Lower leg skin (tissue), 4 donors: Measurements from ENCODE around the gene MC1R. TPM values are rescaled to one million over a fixed set of nuclear protein-coding genes. Genes with fewer than 3 reads are reported as not detected.

ENCODE experiments used
- DNase-seq, 2 donors: peaks; one replicate each; pipeline ENCODE4 v3.0.0-alpha.2; 2019; ENCODE audit warnings: low spot score in 2 of 2
- H3K4me3 ChIP-seq: fragments of 200-600 bp; sonication (generic); 2 replicates; pipeline ENCODE4 v1.5.1; 2017; ENCODE audit warnings: mild to moderate bottlenecking, low read depth; ENCODE audit not compliant: poor library complexity, severe bottlenecking
- CTCF ChIP-seq, 3 donors: fragments of 450-650 bp; IDR thresholded peaks; one replicate each; pipeline ENCODE4 v1.5.1; 2016; ENCODE audit warnings: antibody characterized with exemption in 3 of 3, mild to moderate bottlenecking in 3 of 3, moderate library complexity in 2 of 3
- POLR2A ChIP-seq, 2 donors: fragments of 450-650 bp; IDR thresholded peaks; one replicate each; pipeline ENCODE4 v1.6.1; 2016 to 2017; ENCODE audit warnings: antibody characterized with exemption in 2 of 2, mild to moderate bottlenecking in 1 of 2, moderate library complexity in 1 of 2
- WGBS, 2 donors: methylation state at CpG; one replicate each; pipeline ENCODE4 v1.1.5; 2018; 5-methylcytosine and 5-hydroxymethylcytosine counted together
- intact Hi-C: fragments of 100-400 bp; cut with DNase I; formaldehyde crosslinking; loops from one replicate; pipeline ENCODE4 v1.15.0; 2023; ENCODE audit warnings: low total_unique reads
- total RNA-seq, 4 donors: library from RNA; depleted of rRNA; stranded (reverse); fragments of >200 nt; gene quantifications; one replicate each; pipeline ENCODE4 v1.1.0, GENCODE V29; 2016

The MC1R gene
- total RNA-seq, 4 donors from 2014 or later: 3.4 to 6.5 (median 4.5) TPM

- no peak for DNase-seq
- TF ChIP-seq CTCF (IDR thresholded peaks at IDR 0.05) (no peak), POLR2A (IDR thresholded peaks at IDR 0.05) (no peak)
- 89 to 94% methylated on average over 17 of the region's 17 CpGs for WGBS, 2 donors
- no peak overlapping the region for H3K4me3 ChIP-seq
- intact Hi-C loops: no loop called here
These were observed 17.8 kb upstream of the MC1R start for GRCh38 chr16:89900885-89901284.

- WGBS, 2 donors: 93 to 96% methylated on average over 7 to 11 of the region's 11 CpGs
- no peak overlapping the region for H3K4me3 ChIP-seq
- intact Hi-C loops: no loop called here
- TF ChIP-seq CTCF (IDR thresholded peaks at IDR 0.05): no peak
- TF ChIP-seq POLR2A (IDR thresholded peaks at IDR 0.05): no peak
- no peak for DNase-seq
These were observed 15.7 kb upstream of the MC1R start for GRCh38 chr16:89902980-89903379.

- TF ChIP-seq POLR2A (IDR thresholded peaks at IDR 0.05): no peak
- no peak for TF ChIP-seq CTCF (IDR thresholded peaks at IDR 0.05)
- H3K4me3 ChIP-seq: no peak overlapping the region
- intact Hi-C loops: no loop called here
- 90 to 92% methylated on average over 19 of the region's 19 CpGs for WGBS, 2 donors
- DNase-seq: no peak
These were observed 14.7 kb upstream of the MC1R start for GRCh38 chr16:89903908-89904515.

- no peak for DNase-seq
- TF ChIP-seq POLR2A (IDR thresholded peaks at IDR 0.05): no peak
- no peak for TF ChIP-seq CTCF (IDR thresholded peaks at IDR 0.05)
- intact Hi-C loops: no loop called here
- no peak overlapping the region for H3K4me3 ChIP-seq
- WGBS, 2 donors: 71 to 82% methylated on average over 25 to 28 of the region's 31 CpGs
These were observed 13.8 kb upstream of the MC1R start for GRCh38 chr16:89904606-89905510.

GRCh38 chr16:89905511-89906139 is 13.0 kb upstream of the MC1R start:
- TF ChIP-seq CTCF (IDR thresholded peaks at IDR 0.05): no peak
- no peak for TF ChIP-seq POLR2A (IDR thresholded peaks at IDR 0.05)
- DNase-seq: no peak
- intact Hi-C loops: no loop called here
- no peak overlapping the region for H3K4me3 ChIP-seq
- 82 to 85% methylated on average over 22 of the region's 23 CpGs for WGBS, 2 donors
